SK-N-SH treated with all-trans-retinoic acid at 6 μM for 48 hours (cell line): ENCODE data around the gene GPHA2.

Source experiments
- ATAC-seq: fragments of 200-7000 bp; cut with Tn5 transposase; 3 replicates; pipeline ENCODE4 v1.9.1; 2020; ENCODE audit warnings: mild to moderate bottlenecking, moderate library complexity
- ARNTL ChIP-seq: fragments of 450-650 bp; formaldehyde crosslinking; IDR thresholded peaks from 2 replicates; pipeline ENCODE4 v1.5.0; 2020; ENCODE audit warnings: low read depth, mild to moderate bottlenecking, moderate library complexity, borderline replicate concordance
- CSDC2 ChIP-seq: fragments of 250-450 bp; sonication (Bioruptor Pico); IDR thresholded peaks from 2 replicates; pipeline ENCODE4 v1.5.0; 2020; ENCODE audit warnings: mild to moderate bottlenecking, moderate library complexity
- CSRNP3 ChIP-seq: fragments of 250-450 bp; sonication (Bioruptor Pico); IDR thresholded peaks from 2 replicates; pipeline ENCODE4 v1.5.1; 2021; ENCODE audit warnings: mild to moderate bottlenecking, moderate library complexity
- ESRRG ChIP-seq: fragments of 250-450 bp; sonication (Bioruptor Pico); IDR thresholded peaks from 2 replicates; pipeline ENCODE4 v1.6.1; 2021; ENCODE audit warnings: mild to moderate bottlenecking
- ISL1 ChIP-seq: fragments of 250-450 bp; sonication (Bioruptor Pico); IDR thresholded peaks from 2 replicates; pipeline ENCODE4 v2.1.2; 2022; ENCODE audit warnings: mild to moderate bottlenecking, moderate library complexity
- PATZ1 ChIP-seq: fragments of 250-450 bp; sonication (Bioruptor Pico); IDR thresholded peaks from 2 replicates; pipeline ENCODE4 v1.8.0; 2020; ENCODE audit warnings: mild to moderate bottlenecking, moderate library complexity, borderline replicate concordance
- POU6F1 ChIP-seq: fragments of 250-450 bp; sonication (Bioruptor Pico); IDR thresholded peaks from 2 replicates; pipeline ENCODE4 v1.8.0; 2021; ENCODE audit warnings: low read depth, mild to moderate bottlenecking, moderate library complexity, borderline replicate concordance
- PPARA ChIP-seq: fragments of 250-450 bp; sonication (Bioruptor Pico); IDR thresholded peaks from 2 replicates; pipeline ENCODE4 v1.5.0; 2020; ENCODE audit warnings: mild to moderate bottlenecking, borderline replicate concordance
- TCF4 ChIP-seq: fragments of 250-450 bp; sonication (Bioruptor Pico); IDR thresholded peaks from 2 replicates; pipeline ENCODE4 v1.8.0; 2021; ENCODE audit warnings: mild to moderate bottlenecking, moderate library complexity, borderline replicate concordance
- TOX ChIP-seq: fragments of 250-450 bp; sonication (Bioruptor Pico); IDR thresholded peaks from 2 replicates; pipeline ENCODE4 v1.8.0; 2021; ENCODE audit warnings: mild to moderate bottlenecking, moderate library complexity, borderline replicate concordance
- TSHZ2 ChIP-seq: fragments of 250-450 bp; sonication (Bioruptor Pico); IDR thresholded peaks from 2 replicates; pipeline ENCODE4 v1.5.0; 2020; ENCODE audit warnings: mild to moderate bottlenecking, moderate library complexity
- ZC3H10 ChIP-seq: fragments of 250-450 bp; sonication (Bioruptor Pico); IDR thresholded peaks from 2 replicates; pipeline ENCODE4 v1.5.1; 2021; ENCODE audit warnings: mild to moderate bottlenecking, moderate library complexity
- ZFP3 ChIP-seq: fragments of 250-450 bp; sonication (Bioruptor Pico); IDR thresholded peaks from 2 replicates; pipeline ENCODE4 v1.5.0; 2020; ENCODE audit warnings: mild to moderate bottlenecking, moderate library complexity
- ZNF565 ChIP-seq: fragments of 450-650 bp; formaldehyde crosslinking; conservative IDR thresholded peaks from 2 replicates; pipeline ENCODE4 v1.5.0; 2020; ENCODE audit warnings: low read depth, mild to moderate bottlenecking, moderate library complexity
- ZNF8 ChIP-seq: fragments of 450-650 bp; formaldehyde crosslinking; IDR thresholded peaks from 2 replicates; pipeline ENCODE4 v1.5.0; 2020; ENCODE audit warnings: mild to moderate bottlenecking, moderate library complexity

Gene GPHA2

GRCh38 chr11:64906314-64906635, 29.4 kb downstream of the GPHA2 start:
- ATAC-seq: no peak
- TF ChIP-seq ZFP3 (CRISPR knock-in tag) (no peak), ZC3H10 (CRISPR knock-in tag) (no peak)

GRCh38 chr11:64905516-64906313, 30.0 kb downstream of the GPHA2 start:
- ATAC-seq: no peak
- TF ChIP-seq ARNTL (CRISPR knock-in tag) (no peak), ZC3H10 (CRISPR knock-in tag) (no peak), POU6F1 (CRISPR knock-in tag) (no peak), ZNF565 (CRISPR knock-in tag) (no peak), PATZ1 (CRISPR knock-in tag) (no peak), TCF4 (CRISPR knock-in tag) (no peak), ZNF8 (CRISPR knock-in tag) (no peak)

- no peak for ATAC-seq
- TF ChIP-seq ZC3H10 (CRISPR knock-in tag) (no peak), CSDC2 (no peak), TCF4 (CRISPR knock-in tag) (no peak), ZFP3 (CRISPR knock-in tag) (no peak), ZNF8 (CRISPR knock-in tag) (no peak), POU6F1 (CRISPR knock-in tag) (no peak), ISL1 (CRISPR knock-in tag) (no peak), PPARA (no peak), PATZ1 (CRISPR knock-in tag) (no peak), CSRNP3 (CRISPR knock-in tag) (no peak), TSHZ2 (CRISPR knock-in tag) (no peak), ESRRG (CRISPR knock-in tag) (no peak), TOX (CRISPR knock-in tag) (no peak)
These were observed 32.3 kb downstream of the GPHA2 start for GRCh38 chr11:64903291-64903833.
